GM23338 (cell line): ENCODE results near the gene CALML3. TPM values are rescaled to one million over a fixed set of nuclear protein-coding genes. Genes with fewer than 3 reads are reported as not detected.

Experiments
- ATAC-seq: fragments of 200-7000 bp; cut with Tn5 transposase; 3 replicates; pipeline ENCODE4 v1.9.1; 2020
- DNase-seq: peaks from one replicate; pipeline ENCODE4 v3.0.0-alpha.2; 2015; ENCODE audit warnings: low spot score
- H2AFZ ChIP-seq: fragments of 200-600 bp; sonication (generic); 2 replicates; pipeline ENCODE4 v1.8.0; 2016; ENCODE audit warnings: antibody characterized with exemption, mild to moderate bottlenecking, moderate library complexity
- H3F3A ChIP-seq: fragments of 200-600 bp; sonication (generic); replicated peaks from 2 replicates; pipeline ENCODE4 v1.8.0; 2017; ENCODE audit warnings: antibody characterized with exemption, mixed run types, low read depth
- H3K27ac ChIP-seq: fragments of 200-600 bp; sonication (generic); 2 replicates; pipeline ENCODE4 v1.6.1; 2016; ENCODE audit warnings: low read depth
- H3K27me3 ChIP-seq: fragments of 200-600 bp; sonication (generic); 2 replicates; pipeline ENCODE4 v1.8.0; 2016; ENCODE audit warnings: mild to moderate bottlenecking, mixed run types, moderate library complexity; ENCODE audit not compliant: insufficient read depth
- H3K36me3 ChIP-seq: fragments of 200-600 bp; sonication (generic); 2 replicates; pipeline ENCODE4 v1.8.0; 2016; ENCODE audit warnings: mild to moderate bottlenecking; ENCODE audit not compliant: insufficient read depth
- H3K4me1 ChIP-seq: fragments of 200-600 bp; sonication (generic); 2 replicates; pipeline ENCODE4 v1.8.0; 2016; ENCODE audit warnings: mild to moderate bottlenecking, moderate library complexity; ENCODE audit not compliant: insufficient read depth
- H3K4me2 ChIP-seq: fragments of 200-600 bp; sonication (generic); 2 replicates; pipeline ENCODE4 v1.7.1; 2017; ENCODE audit warnings: mixed run types
- H3K4me3 ChIP-seq: fragments of 200-600 bp; sonication (generic); 2 replicates; pipeline ENCODE4 v1.6.1; 2016; ENCODE audit warnings: mixed run types
- H3K79me2 ChIP-seq: fragments of 200-600 bp; sonication (generic); replicated peaks from 2 replicates; pipeline ENCODE4 v1.8.0; 2017; ENCODE audit warnings: mild to moderate bottlenecking; ENCODE audit not compliant: insufficient read depth
- H3K9me2 ChIP-seq: fragments of 200-600 bp; sonication (generic); 2 replicates; pipeline ENCODE4 v1.8.0; 2017; ENCODE audit not compliant: insufficient read depth
- H4K20me1 ChIP-seq: fragments of 200-600 bp; sonication (generic); replicated peaks from 2 replicates; pipeline ENCODE4 v1.8.0; 2017; ENCODE audit warnings: mild to moderate bottlenecking; ENCODE audit not compliant: insufficient read depth
- H3K27ac Mint-ChIP-seq: 2 replicates; pipeline ENCODE4 v1.8.0; 2020; ENCODE audit warnings: inconsistent platforms, mild to moderate bottlenecking, moderate library complexity, mixed read lengths
- H3K27me3 Mint-ChIP-seq: 3 replicates; pipeline ENCODE4 v1.8.0; 2022; ENCODE audit warnings: low read depth, mild to moderate bottlenecking, moderate library complexity, mixed read lengths, inconsistent platforms; ENCODE audit not compliant: insufficient read depth, poor library complexity
- H3K36me3 Mint-ChIP-seq: 3 replicates; pipeline ENCODE4 v1.8.0; 2021; ENCODE audit warnings: low read depth, mild to moderate bottlenecking, inconsistent platforms, moderate library complexity, mixed read lengths
- H3K4me1 Mint-ChIP-seq: 3 replicates; pipeline ENCODE4 v1.8.0; 2020; ENCODE audit warnings: mild to moderate bottlenecking, inconsistent platforms, mixed read lengths
- H3K4me3 Mint-ChIP-seq: 3 replicates; pipeline ENCODE4 v1.8.0; 2021; ENCODE audit warnings: moderate library complexity, mild to moderate bottlenecking, inconsistent platforms, mixed read lengths
- H3K9me3 Mint-ChIP-seq: 3 replicates; pipeline ENCODE4 v1.8.0; 2020; ENCODE audit warnings: moderate library complexity, mild to moderate bottlenecking, inconsistent platforms, mixed read lengths
- CREB1 ChIP-seq: fragments of 250-450 bp; sonication (Bioruptor Pico); IDR thresholded peaks from 2 replicates; pipeline ENCODE4 v1.5.0; 2020; ENCODE audit warnings: low read depth, mild to moderate bottlenecking, moderate library complexity
- CTCF ChIP-seq, 2 experiments: fragments of 200-600 bp in 1 of 2; sonication (generic) in 1 of 2; conservative IDR thresholded peaks; 2 replicates each; pipeline versions ENCODE4 v1.5.1 to v1.6.1; 2016 to 2017; ENCODE audit warnings: antibody characterized with exemption in 2 of 2, low read depth in 2 of 2, mild to moderate bottlenecking in 2 of 2, moderate library complexity in 1 of 2
- EZH2 ChIP-seq: fragments of 200-600 bp; sonication (generic); IDR thresholded peaks from one replicate; pipeline ENCODE4 v1.8.0; 2017; ENCODE audit warnings: antibody characterized with exemption, mild to moderate bottlenecking, low read depth; ENCODE audit not compliant: unreplicated experiment
- EZH2phosphoT487 ChIP-seq: fragments of 200-600 bp; sonication (generic); IDR thresholded peaks from one replicate; pipeline ENCODE4 v1.8.1; 2018; ENCODE audit warnings: antibody characterized with exemption; ENCODE audit not compliant: unreplicated experiment
- JUNB ChIP-seq: IDR thresholded peaks from one replicate; pipeline ENCODE4 v1.6.1; 2016; ENCODE audit warnings: antibody characterized with exemption; ENCODE audit not compliant: unreplicated experiment
- NANOG ChIP-seq: IDR thresholded peaks from 2 replicates; pipeline ENCODE4 v1.6.1; 2016; ENCODE audit warnings: antibody characterized with exemption, borderline replicate concordance
- REST ChIP-seq: IDR thresholded peaks from one replicate; pipeline ENCODE4 v1.6.1; 2018; ENCODE audit warnings: antibody characterized with exemption; ENCODE audit not compliant: unreplicated experiment
- ZNF331 ChIP-seq: fragments of 250-450 bp; sonication (Bioruptor Pico); IDR thresholded peaks from 2 replicates; pipeline ENCODE4 v1.5.0; 2020; ENCODE audit warnings: low read depth, mild to moderate bottlenecking, moderate library complexity
- polyA plus RNA-seq: library from polyadenylated mRNA; unstranded; fragments of >200 nt; fragmentation: Nextera tagmentation; extraction: Ambion mirVana; gene quantifications from 2 replicates; pipeline ENCODE4 v1.2.1, GENCODE V29; 2016
- total RNA-seq: library from RNA; depleted of rRNA; stranded (reverse); fragments of >200 nt; shearing (Covaris generic); gene quantifications from 2 replicates; pipeline ENCODE4 v1.2.3, GENCODE V29; 2014
- TF ChIP-seq, protein P1 (sequence below): fragments of 250-450 bp; sonication (Bioruptor Pico); IDR thresholded peaks from 2 replicates; pipeline ENCODE4 v1.5.0; 2020; ENCODE audit warnings: mild to moderate bottlenecking, moderate library complexity

The CALML3 gene
- total and polyA plus RNA-seq, 2 experiments from 2014 or later = not detected

- H3K4me2 ChIP-seq = no peak overlapping the region
- no peaks in the 10 kb centered on the region for H3K4me1 ChIP-seq
- DNase-seq = no peak
- H3K27ac ChIP-seq = no peak overlapping the region
- Mint-ChIP-seq H3K27me3 (peaks cover 3% of the 10 kb centered on the region), H3K4me3 (no peak overlapping the region), H3K9me3 (peaks cover 33% of the 10 kb centered on the region; the same call in 2 of the 3 replicates), H3K36me3 (peaks cover 3% of the 10 kb centered on the region; the same call in 2 of the 3 replicates), H3K4me1 (no peaks in the 10 kb centered on the region), H3K27ac (no peak overlapping the region)
- H3K79me2 ChIP-seq = no peaks in the 10 kb centered on the region
- H2AFZ ChIP-seq = no peak overlapping the region
- TF ChIP-seq CTCF (conservative IDR thresholded peaks at IDR 0.05; ENCODE audit: low read depth in 2 of 2) (no peak), ZNF331 (CRISPR knock-in tag) (no peak), EZH2phosphoT487 (no peak), JUNB (no peak), CREB1 (CRISPR knock-in tag) (no peak)
- H3K4me3 ChIP-seq = no peak overlapping the region
- H3K9me2 ChIP-seq = no peaks in the 10 kb centered on the region
- no peaks in the 10 kb centered on the region for H4K20me1 ChIP-seq
- H3K36me3 ChIP-seq = no peaks in the 10 kb centered on the region; the same call in 1 of the 2 replicates
- ATAC-seq = no peak
- H3F3A ChIP-seq = no peaks in the 10 kb centered on the region
- H3K27me3 ChIP-seq = no peaks in the 10 kb centered on the region
Observed at GRCh38 chr10:5545011-5545410, 20.2 kb downstream of the CALML3 start.

DNA sequence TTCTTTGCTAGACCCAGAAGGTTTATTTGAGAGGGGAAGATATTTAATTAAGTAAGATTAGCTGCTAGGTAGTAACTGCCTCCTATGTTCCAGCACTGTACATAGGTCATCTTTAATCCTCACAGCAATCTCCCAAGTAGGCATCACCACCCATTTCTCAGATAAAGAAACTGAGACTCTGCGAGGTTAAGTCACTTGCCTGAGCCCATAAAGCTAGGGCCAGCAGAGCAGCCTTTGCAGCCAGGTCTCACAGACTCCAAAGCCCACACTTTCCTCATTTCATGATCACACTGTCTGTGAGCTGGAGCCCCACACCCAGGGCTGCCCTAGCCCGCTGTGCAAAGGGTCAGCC, 20.6 kb downstream of the CALML3 start:
- no peak for DNase-seq
- no peaks in the 10 kb centered on the region for H3K79me2 ChIP-seq
- H3K36me3 Mint-ChIP-seq = peaks cover 3% of the 10 kb centered on the region; the same call in 2 of the 3 replicates

More for the DNA sequence above, 20.6 kb downstream of the CALML3 start:
- no peaks in the 10 kb centered on the region for H3K4me1 Mint-ChIP-seq
- no peak overlapping the region for H2AFZ ChIP-seq
- no peaks in the 10 kb centered on the region; the same call in 1 of the 2 replicates for H3K36me3 ChIP-seq
- H3K4me2 ChIP-seq = no peak overlapping the region
- H3K27me3 ChIP-seq = no peaks in the 10 kb centered on the region
- no peaks in the 10 kb centered on the region for H4K20me1 ChIP-seq
- H3K27ac Mint-ChIP-seq = no peak overlapping the region
- H3K9me2 ChIP-seq = no peaks in the 10 kb centered on the region
- H3K9me3 Mint-ChIP-seq = peaks cover 32% of the 10 kb centered on the region; the same call in 2 of the 3 replicates
- no peaks in the 10 kb centered on the region for H3K4me1 ChIP-seq
- H3K27ac ChIP-seq = no peak overlapping the region
- no peak overlapping the region for H3K4me3 ChIP-seq
- no peak for ATAC-seq
- no peaks in the 10 kb centered on the region for H3F3A ChIP-seq
- no peak overlapping the region for H3K4me3 Mint-ChIP-seq
- H3K27me3 Mint-ChIP-seq = peaks cover 3% of the 10 kb centered on the region
- TF ChIP-seq EZH2phosphoT487 (no peak), EZH2 (no peak), REST (no peak), NANOG (no peak), JUNB (no peak)
- TF ChIP-seq, protein P1, sequence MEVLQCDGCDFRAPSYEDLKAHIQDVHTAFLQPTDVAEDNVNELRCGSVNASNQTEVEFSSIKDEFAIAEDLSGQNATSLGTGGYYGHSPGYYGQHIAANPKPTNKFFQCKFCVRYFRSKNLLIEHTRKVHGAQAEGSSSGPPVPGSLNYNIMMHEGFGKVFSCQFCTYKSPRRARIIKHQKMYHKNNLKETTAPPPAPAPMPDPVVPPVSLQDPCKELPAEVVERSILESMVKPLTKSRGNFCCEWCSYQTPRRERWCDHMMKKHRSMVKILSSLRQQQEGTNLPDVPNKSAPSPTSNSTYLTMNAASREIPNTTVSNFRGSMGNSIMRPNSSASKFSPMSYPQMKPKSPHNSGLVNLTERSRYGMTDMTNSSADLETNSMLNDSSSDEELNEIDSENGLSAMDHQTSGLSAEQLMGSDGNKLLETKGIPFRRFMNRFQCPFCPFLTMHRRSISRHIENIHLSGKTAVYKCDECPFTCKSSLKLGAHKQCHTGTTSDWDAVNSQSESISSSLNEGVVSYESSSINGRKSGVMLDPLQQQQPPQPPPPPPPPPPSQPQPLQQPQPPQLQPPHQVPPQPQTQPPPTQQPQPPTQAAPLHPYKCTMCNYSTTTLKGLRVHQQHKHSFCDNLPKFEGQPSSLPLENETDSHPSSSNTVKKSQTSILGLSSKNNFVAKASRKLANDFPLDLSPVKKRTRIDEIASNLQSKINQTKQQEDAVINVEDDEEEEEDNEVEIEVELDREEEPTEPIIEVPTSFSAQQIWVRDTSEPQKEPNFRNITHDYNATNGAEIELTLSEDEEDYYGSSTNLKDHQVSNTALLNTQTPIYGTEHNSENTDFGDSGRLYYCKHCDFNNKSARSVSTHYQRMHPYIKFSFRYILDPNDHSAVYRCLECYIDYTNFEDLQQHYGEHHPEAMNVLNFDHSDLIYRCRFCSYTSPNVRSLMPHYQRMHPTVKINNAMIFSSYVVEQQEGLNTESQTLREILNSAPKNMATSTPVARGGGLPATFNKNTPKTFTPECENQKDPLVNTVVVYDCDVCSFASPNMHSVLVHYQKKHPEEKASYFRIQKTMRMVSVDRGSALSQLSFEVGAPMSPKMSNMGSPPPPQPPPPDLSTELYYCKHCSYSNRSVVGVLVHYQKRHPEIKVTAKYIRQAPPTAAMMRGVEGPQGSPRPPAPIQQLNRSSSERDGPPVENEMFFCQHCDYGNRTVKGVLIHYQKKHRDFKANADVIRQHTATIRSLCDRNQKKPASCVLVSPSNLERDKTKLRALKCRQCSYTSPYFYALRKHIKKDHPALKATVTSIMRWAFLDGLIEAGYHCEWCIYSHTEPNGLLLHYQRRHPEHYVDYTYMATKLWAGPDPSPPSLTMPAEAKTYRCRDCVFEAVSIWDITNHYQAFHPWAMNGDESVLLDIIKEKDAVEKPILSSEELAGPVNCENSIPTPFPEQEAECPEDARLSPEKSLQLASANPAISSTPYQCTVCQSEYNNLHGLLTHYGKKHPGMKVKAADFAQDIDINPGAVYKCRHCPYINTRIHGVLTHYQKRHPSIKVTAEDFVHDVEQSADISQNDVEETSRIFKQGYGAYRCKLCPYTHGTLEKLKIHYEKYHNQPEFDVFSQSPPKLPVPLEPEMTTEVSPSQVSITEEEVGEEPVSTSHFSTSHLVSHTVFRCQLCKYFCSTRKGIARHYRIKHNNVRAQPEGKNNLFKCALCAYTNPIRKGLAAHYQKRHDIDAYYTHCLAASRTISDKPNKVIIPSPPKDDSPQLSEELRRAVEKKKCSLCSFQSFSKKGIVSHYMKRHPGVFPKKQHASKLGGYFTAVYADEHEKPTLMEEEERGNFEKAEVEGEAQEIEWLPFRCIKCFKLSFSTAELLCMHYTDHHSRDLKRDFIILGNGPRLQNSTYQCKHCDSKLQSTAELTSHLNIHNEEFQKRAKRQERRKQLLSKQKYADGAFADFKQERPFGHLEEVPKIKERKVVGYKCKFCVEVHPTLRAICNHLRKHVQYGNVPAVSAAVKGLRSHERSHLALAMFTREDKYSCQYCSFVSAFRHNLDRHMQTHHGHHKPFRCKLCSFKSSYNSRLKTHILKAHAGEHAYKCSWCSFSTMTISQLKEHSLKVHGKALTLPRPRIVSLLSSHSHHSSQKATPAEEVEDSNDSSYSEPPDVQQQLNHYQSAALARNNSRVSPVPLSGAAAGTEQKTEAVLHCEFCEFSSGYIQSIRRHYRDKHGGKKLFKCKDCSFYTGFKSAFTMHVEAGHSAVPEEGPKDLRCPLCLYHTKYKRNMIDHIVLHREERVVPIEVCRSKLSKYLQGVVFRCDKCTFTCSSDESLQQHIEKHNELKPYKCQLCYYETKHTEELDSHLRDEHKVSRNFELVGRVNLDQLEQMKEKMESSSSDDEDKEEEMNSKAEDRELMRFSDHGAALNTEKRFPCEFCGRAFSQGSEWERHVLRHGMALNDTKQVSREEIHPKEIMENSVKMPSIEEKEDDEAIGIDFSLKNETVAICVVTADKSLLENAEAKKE (CRISPR knock-in tag) = no peak
